ENCODE data around the gene IFNL1. TPM values are rescaled to one million over a fixed set of nuclear protein-coding genes. Genes with fewer than 3 reads are reported as not detected.

IFNL1 gene
- total RNA-seq, 1 donor from 2014 or later: not detected

DNA sequence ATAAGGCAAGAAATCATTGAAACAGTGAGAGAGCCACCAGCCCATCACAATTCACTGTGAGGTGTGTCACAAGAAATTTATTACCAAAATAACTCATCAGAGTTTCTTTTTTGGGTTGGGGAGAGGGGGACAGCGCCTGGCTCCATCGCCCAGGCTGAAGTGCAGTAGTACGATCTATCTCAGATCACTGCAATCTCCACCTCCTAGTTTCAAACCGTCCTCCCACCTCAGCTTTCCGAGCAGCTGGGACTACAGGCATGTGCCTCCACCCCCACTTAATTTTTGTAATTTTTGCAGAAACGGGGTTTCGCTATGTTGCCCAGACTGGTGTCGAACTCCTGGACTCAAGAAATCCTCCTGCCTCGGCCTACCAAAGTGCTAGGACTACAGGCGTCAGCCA, 3.6 kb downstream of the IFNL1 start:
- TF ChIP-seq, protein P1, sequence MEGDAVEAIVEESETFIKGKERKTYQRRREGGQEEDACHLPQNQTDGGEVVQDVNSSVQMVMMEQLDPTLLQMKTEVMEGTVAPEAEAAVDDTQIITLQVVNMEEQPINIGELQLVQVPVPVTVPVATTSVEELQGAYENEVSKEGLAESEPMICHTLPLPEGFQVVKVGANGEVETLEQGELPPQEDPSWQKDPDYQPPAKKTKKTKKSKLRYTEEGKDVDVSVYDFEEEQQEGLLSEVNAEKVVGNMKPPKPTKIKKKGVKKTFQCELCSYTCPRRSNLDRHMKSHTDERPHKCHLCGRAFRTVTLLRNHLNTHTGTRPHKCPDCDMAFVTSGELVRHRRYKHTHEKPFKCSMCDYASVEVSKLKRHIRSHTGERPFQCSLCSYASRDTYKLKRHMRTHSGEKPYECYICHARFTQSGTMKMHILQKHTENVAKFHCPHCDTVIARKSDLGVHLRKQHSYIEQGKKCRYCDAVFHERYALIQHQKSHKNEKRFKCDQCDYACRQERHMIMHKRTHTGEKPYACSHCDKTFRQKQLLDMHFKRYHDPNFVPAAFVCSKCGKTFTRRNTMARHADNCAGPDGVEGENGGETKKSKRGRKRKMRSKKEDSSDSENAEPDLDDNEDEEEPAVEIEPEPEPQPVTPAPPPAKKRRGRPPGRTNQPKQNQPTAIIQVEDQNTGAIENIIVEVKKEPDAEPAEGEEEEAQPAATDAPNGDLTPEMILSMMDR (IDR thresholded peaks at IDR 0.05; ENCODE audit: borderline replicate concordance): no peak
- Histone ChIP-seq H3K4me3 (no peak overlapping the region), H3K27me3 (ENCODE audit: low read depth) (peaks cover 95% of the 10 kb centered on the region), H3K27ac (replicated peaks) (no peak overlapping the region), H3K9me3 (replicated peaks) (no peaks in the 10 kb centered on the region), H3K36me3 (no peaks in the 10 kb centered on the region), H3K4me1 (no peaks in the 10 kb centered on the region)
- no peak for DNase-seq
- intact Hi-C loops (cut with micrococcal nuclease): no loop called here

DNA sequence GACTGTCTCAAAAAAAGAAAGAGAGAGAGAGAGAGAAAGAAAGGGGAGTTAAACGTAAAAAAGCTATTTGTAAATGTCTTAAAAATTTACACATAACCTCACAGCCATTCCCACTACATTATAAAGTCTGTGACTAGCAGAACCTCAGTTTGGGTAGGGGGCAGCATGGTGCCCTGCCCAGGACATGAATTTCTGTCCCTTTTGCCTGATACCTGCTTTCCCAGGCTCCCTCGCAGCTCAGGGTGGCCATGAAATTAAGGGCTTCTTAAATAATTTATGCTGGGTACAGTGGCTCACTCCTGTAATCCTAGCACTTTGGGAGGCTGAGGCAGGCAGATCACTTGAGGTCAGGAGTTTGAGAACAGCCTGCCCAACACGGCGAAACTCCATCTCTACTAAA, 4.8 kb downstream of the IFNL1 start:
- Histone ChIP-seq H3K27ac (replicated peaks) (no peak overlapping the region), H3K36me3 (no peaks in the 10 kb centered on the region), H3K27me3 (ENCODE audit: low read depth) (peaks cover 96% of the 10 kb centered on the region), H3K9me3 (replicated peaks) (no peaks in the 10 kb centered on the region), H3K4me1 (no peaks in the 10 kb centered on the region), H3K4me3 (no peak overlapping the region)
- TF ChIP-seq, protein P1 (IDR thresholded peaks at IDR 0.05; ENCODE audit: borderline replicate concordance): no peak
- intact Hi-C loops (cut with micrococcal nuclease): no loop called here
- no peak for DNase-seq

DNA sequence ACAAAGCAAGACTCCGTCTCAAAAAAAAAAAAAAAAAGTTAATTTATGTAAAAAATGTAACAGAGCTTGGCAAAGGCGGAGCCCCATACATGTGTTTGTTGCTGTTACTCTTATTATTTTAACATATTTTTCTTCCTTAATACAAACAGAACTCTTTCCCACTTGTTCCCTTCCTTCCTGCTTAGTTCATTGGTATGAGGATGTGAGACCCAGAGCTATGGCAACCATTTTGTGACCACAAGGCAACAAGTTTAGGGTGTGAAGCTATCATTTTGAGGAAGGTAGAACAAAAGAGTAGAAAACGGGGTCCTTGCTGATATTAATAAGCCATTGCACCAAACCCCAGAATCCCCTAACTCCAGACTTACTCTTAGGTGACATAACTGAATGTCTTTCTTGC, 5.4 kb downstream of the IFNL1 start:
- TF ChIP-seq, protein P1 (IDR thresholded peaks at IDR 0.05; ENCODE audit: borderline replicate concordance): no peak
- intact Hi-C loops (cut with micrococcal nuclease): no loop called here
- Histone ChIP-seq H3K27me3 (ENCODE audit: low read depth) (peaks cover 96% of the 10 kb centered on the region), H3K36me3 (no peaks in the 10 kb centered on the region), H3K27ac (replicated peaks) (no peak overlapping the region), H3K9me3 (replicated peaks) (no peaks in the 10 kb centered on the region), H3K4me1 (no peaks in the 10 kb centered on the region), H3K4me3 (no peak overlapping the region)
- no peak for DNase-seq

DNA sequence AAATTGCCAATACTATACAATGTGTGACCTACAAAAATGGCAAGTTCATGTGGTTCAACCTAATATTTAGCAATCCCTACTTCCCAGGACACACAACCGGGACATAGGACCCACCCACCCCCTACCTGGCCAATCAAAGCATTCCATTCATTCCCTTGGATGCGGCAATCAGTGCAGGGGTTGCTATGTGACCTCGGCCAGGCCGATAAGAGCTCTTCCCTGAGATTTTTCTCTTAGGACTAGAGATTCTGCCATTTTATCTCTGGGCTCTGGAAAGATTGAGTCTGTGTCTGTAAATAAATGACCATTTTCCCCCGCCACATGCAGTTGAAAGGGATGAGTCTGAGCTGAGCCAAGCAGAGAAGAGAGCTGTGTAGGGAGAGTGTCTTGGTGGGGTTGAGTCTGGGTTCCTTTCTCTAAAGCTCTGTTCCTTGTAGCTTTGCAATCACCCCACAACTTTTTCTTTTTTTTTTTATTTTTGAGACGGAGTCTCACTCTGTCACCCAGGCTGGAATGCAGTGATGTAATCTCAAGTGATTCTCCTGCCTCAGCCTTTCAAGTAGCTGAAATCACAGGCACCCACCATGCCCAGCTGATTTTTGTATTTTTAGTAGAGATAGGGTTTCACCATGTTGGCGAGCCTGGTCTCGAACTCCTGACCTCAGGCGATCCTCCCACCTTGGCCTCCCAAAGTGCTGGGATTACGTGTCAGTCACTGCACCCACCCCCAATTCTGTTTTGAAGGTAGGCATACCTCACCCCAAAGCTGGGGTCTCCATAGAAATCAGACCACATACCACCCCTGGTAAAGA, 7.4 kb downstream of the IFNL1 start:
- H3K4me1 ChIP-seq: peaks cover 15% of the 10 kb centered on the region
- TF ChIP-seq, protein P1 (IDR thresholded peaks at IDR 0.05; ENCODE audit: borderline replicate concordance): no peak
- H3K4me3 ChIP-seq: no peak overlapping the region
- H3K27ac ChIP-seq (replicated peaks): no peak overlapping the region
- H3K27me3 ChIP-seq (ENCODE audit: low read depth): peaks cover 95% of the 10 kb centered on the region
- DNase-seq: no peak
- no peaks in the 10 kb centered on the region for H3K36me3 ChIP-seq
- intact Hi-C loops (cut with micrococcal nuclease): no loop called here
- H3K9me3 ChIP-seq (replicated peaks): no peaks in the 10 kb centered on the region

DNA sequence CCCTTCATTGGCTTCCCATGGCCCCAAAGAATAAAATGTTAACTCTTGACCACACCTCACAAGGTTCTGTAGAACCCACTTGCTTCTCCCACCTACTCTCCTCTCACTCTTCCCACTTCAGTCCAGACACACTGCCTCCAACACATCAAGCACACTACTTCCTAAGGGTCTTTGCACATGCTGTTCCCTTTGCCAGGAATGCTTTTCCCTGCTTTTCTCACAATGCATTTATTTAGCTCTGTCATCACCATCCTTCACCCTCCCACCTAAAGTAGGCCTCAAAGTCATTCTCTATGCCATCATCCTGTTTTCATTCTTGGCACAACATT, 7.9 kb downstream of the IFNL1 start:
- Histone ChIP-seq H3K9me3 (replicated peaks) (no peaks in the 10 kb centered on the region), H3K36me3 (no peaks in the 10 kb centered on the region), H3K27ac (replicated peaks) (no peak overlapping the region), H3K4me1 (peaks cover 15% of the 10 kb centered on the region), H3K27me3 (ENCODE audit: low read depth) (peaks cover 96% of the 10 kb centered on the region), H3K4me3 (no peak overlapping the region)
- TF ChIP-seq, protein P1 (IDR thresholded peaks at IDR 0.05; ENCODE audit: borderline replicate concordance): no peak
- intact Hi-C loops (cut with micrococcal nuclease): no loop called here
- no peak for DNase-seq
